Ramos (cell line): ENCODE measurements around the gene CDC6.

Experiments
- in situ Hi-C: fragments of 300-500 bp; cut with MboI; formaldehyde crosslinking; loops from one replicate; pipeline ENCODE4 v1.14.3; 2022; ENCODE audit warnings: low sequenced_read_pairs; ENCODE audit not compliant: unreplicated experiment

Gene CDC6

GRCh38 chr17:40309949-40310510, 22.4 kb downstream of the CDC6 start:
- in situ Hi-C loops, result loop anchor here (5.0 kb wide), 1 partner anchor 42 kb away; no protein-coding TSS in a partner anchor

- in situ Hi-C loops, result no loop called here
Measured at GRCh38 chr17:40310882-40311391, 23.3 kb downstream of the CDC6 start.

- in situ Hi-C loops, result no loop called here
Measured at GRCh38 chr17:40311575-40311974, 23.9 kb downstream of the CDC6 start.

- in situ Hi-C loops, result no loop called here
Measured at GRCh38 chr17:40312131-40312731, 24.6 kb downstream of the CDC6 start.

GRCh38 chr17:40312893-40313667, 25.4 kb downstream of the CDC6 start:
- in situ Hi-C loops, result no loop called here

- in situ Hi-C loops, result no loop called here
Measured at GRCh38 chr17:40313668-40314583, 26.2 kb downstream of the CDC6 start.

GRCh38 chr17:40314584-40314956, 26.9 kb downstream of the CDC6 start:
- in situ Hi-C loops, result no loop called here

GRCh38 chr17:40315206-40315605, 27.5 kb downstream of the CDC6 start:
- in situ Hi-C loops, result no loop called here

GRCh38 chr17:40315678-40316570, 28.2 kb downstream of the CDC6 start:
- in situ Hi-C loops, result no loop called here

GRCh38 chr17:40316571-40317344, 29.1 kb downstream of the CDC6 start:
- in situ Hi-C loops, result no loop called here

- in situ Hi-C loops, result no loop called here
Measured at GRCh38 chr17:40317345-40317873, 29.7 kb downstream of the CDC6 start.

- in situ Hi-C loops, result no loop called here
Measured at GRCh38 chr17:40317880-40318829, 30.5 kb downstream of the CDC6 start.

- in situ Hi-C loops, result no loop called here
Measured at GRCh38 chr17:40318830-40319391, 31.2 kb downstream of the CDC6 start.

GRCh38 chr17:40319651-40320540, 32.2 kb downstream of the CDC6 start:
- in situ Hi-C loops, result no loop called here

- in situ Hi-C loops, result no loop called here
Measured at GRCh38 chr17:40320756-40321523, 33.3 kb downstream of the CDC6 start.
